Activated CD8-positive, alpha-beta memory T cell treated with anti-CD3 and anti-CD28 coated beads for 4 hours (primary cell): ENCODE results near the gene C12orf76.
"Not testable (repeated sequence)": the region's sequence is repeated elsewhere in the genome, so short reads cannot be mapped to it uniquely, and the experiment has no call there.

ENCODE experiments used
- DNase-seq, 2 donors: peaks; one replicate each; pipeline ENCODE4 v3.0.0-alpha.2; 2020; ENCODE audit warnings: low read depth in 2 of 2

The C12orf76 gene

DNA sequence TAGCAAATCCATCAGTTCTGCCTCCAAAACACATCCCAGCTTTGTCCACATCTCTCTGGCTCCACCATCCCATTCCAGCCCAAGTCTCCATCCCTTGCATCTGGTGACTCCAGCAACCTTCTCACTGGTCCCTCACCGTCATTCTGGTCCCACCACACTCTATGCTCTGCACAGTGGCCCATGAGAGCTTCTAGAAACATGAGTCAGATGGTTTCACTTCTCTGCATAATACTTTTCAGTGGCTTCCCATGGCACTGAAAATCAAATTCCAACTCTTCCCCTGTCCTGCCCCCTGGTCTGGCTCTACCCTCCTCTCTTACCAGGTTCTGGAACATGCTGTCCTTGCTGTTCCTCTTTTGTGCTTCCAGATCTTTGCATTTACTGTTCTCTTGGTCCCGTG is 17.2 kb upstream of the C12orf76 start:
- DNase-seq, result no peak

DNA sequence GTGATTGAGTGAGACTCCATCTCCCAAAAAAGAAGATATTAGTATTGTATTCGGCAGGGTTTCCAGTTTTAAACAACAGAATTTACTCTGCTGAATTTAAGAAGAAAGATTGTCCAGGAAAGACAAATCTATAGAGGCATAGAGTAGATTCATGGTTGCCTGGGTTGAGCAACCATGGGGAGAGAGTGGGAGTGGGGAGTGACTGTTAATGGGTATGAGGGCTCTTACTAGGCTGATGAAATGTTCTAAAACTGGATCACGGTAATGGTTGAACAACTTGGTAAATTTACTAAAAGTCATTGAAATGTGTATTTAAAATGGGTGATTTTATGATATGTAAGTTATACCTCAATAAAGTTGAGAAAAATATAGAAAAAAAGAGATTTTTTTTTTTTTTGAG is 13.9 kb upstream of the C12orf76 start:
- DNase-seq, result no peak

DNA sequence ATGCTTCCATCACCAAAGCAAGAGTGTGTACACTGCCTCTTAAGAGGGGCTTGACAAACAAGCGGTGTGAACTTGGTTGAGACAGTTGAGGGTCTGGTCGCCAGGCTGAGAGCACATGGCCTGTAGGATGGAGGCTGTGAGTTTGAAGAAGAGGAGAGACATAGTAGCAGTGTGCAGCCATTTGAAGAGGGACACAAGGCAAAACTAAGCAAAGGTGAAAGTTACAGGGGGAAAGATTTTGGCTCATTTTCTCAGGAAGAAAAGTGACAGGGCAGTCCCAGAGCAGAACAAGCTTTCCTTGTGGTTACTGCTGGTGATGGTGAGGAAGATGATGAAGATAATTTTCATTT is 11.3 kb upstream of the C12orf76 start:
- DNase-seq, result no peak

DNA sequence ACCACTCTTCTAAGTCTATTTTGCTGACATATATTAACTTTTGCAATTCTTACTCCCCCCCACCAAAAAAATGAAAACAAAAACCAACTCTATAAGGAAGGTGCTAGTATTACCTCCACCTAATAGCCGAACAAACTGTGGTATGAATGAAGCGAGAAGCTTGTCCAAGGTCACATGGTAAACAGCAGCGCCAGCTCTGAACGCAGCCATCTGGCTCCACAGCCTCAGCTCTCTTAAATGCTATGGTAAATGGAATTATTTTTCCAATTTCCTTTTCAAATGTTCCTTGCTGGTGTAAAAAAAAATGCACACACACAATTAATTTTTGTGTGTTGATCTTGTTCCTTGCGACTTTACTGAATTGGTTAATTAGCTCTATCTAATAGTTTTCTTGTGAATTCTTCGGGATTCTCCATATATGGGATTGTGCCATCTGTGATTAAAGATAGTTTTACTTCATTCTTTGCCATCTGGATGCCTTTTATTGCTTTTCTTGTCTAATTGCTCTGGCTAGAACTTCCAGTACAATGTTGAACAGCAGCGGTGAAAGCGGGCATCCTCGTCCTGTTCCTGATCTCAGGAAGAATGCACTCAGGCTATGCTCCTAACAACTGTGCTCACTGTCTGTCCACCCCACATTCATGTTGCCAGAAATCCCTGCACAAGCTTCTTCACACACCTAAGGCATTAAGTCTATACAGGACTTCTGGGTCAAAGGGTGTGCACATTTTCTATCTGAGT is 10.7 kb upstream of the C12orf76 start:
- DNase-seq, result no peak

DNA sequence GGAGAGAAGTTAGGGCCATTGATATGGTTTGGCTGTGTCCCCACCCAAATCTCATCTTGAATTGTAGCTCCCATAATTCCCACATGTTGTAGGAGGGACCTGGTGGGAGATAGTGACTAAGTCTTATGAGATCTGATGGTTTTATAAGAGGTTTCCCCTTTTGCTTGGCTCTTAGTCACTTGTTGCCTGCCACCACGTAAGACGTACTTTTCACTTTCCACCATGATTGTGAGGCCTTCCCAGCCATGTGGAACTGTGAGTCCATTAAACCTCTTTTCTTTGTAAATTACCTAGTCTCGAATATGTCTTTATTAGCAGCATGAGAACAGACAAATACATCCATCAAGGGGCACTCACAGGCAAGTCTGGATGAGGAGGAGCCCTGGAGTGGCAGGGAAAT is 8.3 kb upstream of the C12orf76 start:
- not testable (repeated sequence) for DNase-seq

DNA sequence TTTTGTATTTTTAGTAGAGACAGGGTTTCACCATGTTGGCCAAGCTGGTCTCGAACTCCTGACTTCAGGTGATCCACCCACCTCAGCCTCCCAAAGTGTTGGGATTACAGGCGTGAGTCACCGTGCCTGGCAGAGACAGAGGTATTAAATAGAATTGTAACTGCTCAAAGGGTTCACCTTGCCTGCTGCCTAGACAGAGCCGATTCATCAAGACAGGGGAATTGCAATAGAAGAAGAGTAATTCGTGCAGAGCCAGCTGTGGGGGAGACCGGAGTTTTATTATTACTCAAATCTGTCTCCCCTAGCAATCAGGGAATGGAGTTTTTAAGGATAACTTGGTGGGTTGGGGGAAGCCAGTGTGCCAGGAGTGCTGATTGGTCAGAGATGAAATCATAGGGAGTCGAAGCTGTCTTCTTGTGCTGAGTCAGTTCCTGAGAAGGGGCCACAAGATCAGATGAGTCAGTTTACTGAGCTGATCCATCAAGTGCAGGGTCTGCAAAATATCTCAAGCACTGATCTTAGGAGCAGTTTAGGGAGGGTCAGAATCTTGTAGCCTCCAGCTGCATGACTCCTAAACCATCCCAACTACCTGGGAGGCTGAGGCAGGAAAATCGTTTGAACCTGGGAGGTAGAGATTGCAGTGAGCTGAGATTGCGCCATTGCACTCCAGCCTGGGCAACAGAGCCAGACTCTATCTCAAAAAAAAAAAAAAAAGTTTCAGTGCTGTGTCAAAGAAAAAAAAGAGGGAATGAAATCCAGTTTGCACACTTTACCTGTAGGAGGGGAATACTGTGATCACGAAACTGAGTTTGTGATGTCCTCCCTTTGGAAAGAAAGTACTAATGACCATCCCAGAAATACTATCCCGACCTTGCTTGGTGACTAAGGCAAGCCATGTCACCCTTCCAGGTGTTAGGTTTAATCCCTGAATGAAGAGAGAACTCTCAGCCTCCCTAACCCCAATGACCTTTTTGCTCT is 7.3 kb upstream of the C12orf76 start:
- not testable (repeated sequence) for DNase-seq

DNA sequence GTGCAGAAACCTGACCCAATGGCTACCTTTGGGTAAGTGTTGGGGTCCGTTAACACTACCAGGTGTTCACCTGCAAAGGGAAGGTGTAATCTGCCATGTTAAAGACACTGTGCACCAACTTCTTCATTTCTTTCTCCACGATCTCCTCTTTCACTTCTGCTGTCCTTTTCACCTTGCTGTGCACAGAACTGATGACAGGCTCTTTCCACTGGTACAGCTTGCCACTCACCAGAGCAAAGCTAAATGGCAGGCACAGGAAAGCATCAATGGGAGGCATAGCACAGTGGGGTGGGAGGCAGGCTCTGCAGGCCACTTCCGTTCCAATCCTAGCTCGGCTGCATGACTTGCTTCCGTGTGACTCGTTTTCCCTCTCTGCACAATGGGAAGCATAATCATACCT is 2.6 kb upstream of the C12orf76 start:
- no peak for DNase-seq

DNA sequence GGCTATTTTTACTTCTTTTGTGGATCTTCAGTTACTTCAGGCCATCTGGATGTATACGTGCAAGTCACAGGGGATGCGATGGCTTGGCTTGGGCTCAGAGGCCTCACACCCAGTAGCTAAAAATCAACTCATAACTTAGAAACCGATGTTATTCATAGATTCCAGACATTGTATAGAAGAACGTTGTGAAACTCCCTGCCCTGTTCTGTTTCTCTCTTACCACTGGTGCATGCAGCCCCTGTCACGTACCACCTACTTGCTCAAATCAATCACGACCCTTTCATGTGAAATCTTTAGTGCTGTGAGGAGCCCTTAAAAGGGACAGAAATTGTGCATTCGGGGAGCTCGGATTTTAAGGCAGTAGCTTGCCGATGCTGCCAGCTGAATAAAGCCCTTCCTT is 1.3 kb upstream of the C12orf76 start:
- not testable (repeated sequence) for DNase-seq

DNA sequence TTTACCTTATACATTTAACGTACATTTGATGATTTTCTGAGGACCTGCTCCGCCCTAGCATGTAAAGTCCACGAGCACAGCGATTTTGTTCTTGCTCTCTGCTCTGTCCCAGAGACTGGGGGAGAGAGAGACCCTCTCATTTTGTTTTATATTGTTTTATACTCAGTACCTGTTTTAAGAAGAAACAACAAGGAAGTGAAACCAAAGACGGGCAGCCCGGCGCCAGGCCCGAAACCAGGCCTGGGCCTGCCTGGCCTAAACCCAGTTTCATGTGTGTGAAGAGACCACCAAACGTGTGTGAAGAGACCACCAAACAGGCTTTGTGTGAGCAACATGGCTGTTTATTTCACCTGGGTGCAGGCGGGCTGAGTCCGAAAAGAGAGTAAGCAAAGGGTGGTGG is 712 bp upstream of the C12orf76 start:
- DNase-seq, result not testable (repeated sequence)

DNA sequence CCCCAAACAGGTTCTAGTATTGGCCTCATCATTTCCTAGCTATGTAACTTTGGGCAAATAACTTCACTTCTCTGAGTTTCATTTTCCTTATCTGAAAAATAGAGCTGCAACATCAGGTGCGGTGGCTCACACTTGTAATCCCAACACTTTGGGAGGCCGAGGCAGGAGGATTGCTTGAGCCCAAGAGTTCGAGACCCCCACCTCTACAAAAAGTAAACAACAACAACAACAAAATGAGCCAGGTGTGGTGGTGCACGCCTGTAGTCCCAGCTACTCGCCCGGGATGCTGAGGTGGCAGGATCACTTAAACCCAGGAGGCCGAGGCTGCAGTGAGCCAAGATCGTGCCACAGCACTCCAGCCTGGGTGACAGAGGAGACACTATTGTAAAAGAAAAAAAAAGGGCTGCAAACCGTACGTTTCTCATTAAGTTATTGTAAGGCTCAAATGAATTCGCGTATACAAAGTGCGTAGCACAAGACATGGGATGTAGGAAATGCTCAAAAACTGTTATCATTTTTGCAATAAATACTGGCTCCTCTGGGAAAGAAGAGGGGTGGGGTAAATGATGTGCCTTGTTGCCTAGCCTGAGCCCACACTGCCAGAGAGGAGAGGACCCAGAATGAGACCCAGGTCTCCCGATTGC is 903 bp downstream of the C12orf76 start:
- no peak for DNase-seq

DNA sequence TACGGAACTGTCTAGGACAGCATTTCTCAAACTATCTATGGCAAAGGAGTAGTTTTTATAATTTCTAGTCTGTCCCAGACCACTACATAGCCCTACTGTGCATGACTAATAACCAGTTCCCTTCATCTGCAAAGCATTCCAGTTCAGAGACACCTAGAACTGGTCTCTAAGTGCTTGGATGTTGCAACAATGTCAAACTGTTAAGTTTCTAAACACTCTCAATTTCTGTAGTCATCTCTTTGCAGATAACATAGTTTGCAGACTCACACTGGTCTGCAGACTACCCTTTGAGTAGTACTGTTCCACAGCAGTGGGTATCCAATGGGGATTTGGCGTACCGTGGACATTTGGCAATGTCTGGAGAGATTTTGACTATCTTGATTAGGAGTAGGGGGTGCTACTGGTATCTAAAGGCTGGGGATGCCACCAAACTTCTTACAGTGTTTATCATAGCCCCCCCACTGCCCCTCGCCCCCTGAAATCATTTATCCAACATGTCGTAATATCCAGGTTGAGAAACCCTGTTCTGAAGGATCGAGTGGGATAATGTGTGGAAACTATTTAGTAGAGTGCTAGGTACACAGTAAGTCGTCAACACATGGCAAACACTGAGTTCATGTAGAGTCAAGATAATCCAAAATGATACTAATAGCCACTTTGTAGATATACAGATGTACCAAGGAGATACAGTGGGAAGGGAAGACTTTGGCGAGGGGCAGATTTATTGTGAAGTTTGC is 1.7 kb downstream of the C12orf76 start:
- no peak for DNase-seq

DNA sequence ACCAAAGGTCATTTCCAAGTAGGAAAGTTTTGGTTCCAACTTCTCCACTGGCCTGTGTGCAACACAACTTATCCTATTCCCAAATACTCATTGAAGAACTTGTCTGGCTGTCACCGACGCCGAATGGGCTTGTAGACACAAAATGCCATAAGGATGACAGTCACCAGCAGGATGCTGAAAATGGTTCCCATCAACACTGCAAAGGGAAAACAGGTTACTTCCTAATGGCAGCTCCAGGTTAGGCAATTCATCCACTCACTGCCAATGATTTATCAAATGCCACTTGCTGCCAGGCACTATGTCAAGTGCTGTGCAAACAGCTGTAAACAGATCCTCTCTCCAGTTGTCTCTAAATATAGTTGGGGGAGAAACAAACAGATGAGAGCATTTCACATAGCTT is 6.1 kb downstream of the C12orf76 start:
- DNase-seq, result no peak

DNA sequence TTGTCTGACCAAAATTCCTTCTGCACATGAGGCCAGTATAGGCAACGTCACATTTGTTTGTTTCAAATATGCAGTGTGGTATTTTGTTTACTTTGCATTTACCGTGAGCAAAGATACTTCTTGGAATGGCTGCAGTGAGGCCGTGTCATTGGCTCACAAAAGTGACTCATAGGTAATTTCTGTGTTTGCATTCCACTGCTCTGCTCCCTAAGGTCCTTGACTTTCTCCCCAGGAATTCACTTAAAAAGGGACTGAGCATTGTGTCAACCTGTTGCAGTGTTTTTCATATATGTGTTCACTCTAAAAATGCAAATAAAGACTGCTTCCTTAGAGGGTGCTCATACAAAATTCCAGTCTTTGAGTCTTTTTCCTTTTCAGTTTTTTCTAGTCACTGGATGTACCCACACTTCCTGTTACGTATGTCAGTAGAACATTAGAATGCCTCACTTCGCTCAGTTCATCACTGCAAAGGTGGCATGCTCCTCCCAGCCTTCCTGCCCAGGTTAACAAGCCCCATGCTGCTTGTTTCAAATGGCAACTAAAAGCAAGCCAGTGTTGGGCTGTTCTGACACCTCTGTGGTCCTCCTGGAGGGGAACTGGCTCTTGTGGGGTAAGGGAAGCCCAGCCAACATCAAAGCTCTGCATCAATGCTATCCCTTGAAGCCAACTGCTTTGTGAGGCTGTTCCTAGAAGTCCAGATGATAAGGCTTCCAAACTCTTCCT is 9.1 kb downstream of the C12orf76 start:
- DNase-seq, result no peak

DNA sequence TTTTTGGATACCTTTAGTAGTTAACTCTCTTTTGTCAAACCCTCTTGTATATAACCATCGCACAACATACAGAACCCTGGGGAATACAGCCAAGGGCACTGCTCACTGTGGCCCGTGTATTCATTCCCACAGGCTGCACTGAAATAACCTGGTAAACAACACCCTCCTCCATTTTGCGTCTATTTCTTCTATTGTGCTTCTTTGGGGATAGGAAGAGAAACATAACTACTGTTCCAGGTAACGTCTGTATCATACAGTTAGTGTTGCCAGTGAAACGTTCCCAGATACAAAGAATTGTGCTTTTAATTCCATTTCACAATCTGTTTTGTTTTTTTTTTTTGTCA is 9.6 kb downstream of the C12orf76 start:
- DNase-seq, result no peak

DNA sequence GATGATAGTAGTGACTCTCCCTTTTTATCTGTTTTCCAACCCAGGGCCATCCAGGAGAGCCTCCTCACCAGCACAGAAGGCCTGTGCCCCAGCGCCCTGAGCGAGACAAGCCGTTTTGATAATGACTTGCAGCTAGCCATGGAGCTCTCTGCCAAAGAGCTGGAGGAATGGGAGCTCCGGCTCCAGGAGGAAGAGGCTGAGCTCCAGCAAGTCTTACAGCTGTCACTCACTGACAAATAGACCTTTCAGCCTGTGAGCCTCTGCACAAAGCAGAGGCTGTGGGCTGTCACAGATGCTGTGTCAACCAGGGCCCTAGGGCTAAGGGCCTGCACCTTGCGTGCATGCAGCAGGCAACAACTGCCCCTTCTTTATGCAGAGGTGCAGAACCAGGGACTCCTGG is 11.0 kb downstream of the C12orf76 start:
- no peak for DNase-seq

DNA sequence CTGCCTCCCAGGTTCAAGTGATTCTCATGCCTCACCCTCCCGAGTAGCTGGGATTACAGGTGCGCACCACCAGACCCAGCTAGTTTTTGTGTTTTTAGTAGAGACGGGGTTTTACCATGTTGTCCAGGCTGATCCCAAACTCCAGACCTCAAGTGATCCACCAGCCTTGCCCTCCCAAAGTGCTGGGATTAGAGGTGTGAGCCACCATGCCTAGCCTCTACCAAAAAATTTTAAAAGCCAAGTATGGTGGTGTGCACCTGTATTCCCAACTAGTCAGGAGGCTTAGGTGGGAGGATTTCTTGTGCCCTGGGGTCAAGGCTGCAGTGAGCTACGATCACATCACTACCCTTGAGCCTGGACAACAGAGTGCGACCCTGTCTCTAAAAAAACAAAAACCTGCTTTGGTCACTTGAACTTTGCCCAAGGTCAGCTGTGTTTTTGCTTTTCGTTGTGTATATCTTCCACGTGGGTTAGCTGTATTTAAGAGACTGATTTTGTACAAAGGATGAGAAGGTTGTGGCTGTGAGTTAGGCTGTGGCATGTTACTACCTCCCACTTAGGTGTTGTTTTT is 12.7 kb downstream of the C12orf76 start:
- no peak for DNase-seq

DNA sequence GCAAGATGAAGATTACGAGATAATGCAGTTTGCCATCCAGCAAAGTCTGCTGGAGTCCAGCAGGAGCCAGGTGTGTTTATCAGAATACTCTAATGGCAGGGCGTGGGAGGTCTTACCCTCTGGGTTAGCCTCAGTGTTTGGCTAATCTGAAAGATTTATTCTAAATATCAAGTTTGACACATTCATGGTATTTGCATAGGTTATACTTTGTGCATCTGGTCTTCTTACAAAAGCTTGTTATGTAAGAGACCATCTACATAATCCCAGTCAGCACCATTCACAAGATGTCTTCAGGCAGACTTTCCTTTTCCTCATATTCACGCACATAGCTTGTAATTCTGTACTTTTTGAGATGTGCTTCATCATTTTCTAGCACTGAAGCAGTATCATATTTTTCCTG is 14.4 kb downstream of the C12orf76 start:
- no peak for DNase-seq

DNA sequence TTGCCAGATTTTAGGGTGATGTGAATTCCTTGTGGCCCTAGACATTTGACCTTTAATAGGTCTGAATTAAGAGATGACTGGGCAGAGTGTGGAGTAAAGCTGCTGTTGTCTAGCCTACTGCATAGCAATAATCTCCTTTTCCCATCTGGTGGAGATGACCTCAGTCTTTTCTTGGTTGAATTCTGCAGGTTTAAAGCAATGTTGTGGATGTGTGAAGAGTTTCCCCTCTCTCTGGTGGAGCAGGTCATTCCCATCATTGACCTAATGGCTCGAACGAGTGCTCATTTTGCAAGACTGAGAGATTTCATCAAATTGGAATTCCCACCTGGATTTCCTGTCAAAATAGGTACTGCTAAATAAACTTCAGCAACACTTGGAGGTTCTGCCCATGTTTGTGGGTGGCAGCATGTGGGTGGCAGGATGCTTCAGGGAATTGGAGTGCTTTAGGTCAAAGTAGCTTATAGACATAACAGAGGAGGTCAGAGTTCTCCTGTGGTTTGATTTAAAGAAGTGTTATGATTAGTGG is 19.0 kb downstream of the C12orf76 start:
- no peak for DNase-seq

DNA sequence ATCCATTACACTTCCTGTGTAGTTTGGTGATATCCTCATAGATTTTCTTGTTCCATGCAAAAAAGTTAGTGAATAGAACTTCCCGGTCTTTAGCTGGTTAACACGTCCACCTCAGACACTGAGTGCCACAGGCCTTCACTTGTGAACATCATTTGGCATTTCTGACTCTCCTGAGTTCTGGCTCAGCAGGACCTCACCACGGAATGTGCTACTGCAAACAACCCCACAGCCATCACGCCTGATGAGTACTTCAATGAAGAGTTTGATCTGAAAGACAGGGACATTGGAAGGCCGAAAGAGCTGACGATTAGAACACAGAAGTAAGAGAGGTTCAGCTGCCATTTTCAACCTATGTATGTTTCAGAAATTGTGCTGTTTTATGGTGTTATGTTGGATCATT is 20.0 kb downstream of the C12orf76 start:
- no peak for DNase-seq

DNA sequence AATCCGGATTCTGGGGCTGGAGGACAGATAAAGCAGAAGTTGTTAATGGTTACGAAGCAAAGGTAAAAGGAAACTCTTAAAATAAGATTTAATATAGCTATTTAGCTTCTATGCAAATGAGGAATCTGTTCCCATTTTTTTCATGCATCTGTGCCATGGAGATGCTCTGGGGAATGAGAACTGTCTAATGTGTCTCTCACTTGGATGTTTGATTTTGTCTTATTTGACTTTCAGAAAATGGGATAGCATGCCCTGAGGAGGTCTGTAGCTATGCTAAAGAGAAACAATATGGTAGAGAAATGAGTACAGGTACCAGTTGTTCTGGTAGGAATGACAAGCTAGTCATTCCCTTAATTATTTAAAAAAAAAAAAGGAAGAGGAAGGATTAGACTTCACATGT is 24.3 kb downstream of the C12orf76 start:
- DNase-seq, result no peak
